Adrenal gland (tissue), 5 donors: ENCODE measurements around the gene CORO6.

Experiments used
- POLR2A ChIP-seq, 2 donors: fragments of 450-650 bp; IDR thresholded peaks; one replicate each; pipeline ENCODE4 v1.6.1; 2017; ENCODE audit warnings: antibody characterized with exemption in 2 of 2, mild to moderate bottlenecking in 2 of 2, moderate library complexity in 1 of 2
- TF ChIP-seq, protein P1 (sequence below), 6 experiments: fragments of 450-650 bp in 4 of 6; fragments of 200-600 bp in 2 of 6; sonication (generic) in 1 of 6; IDR thresholded peaks; 1 replicate in 5 of 6; 2 replicates in 1 of 6; pipeline versions ENCODE4 v1.5.1 to v1.8.0; 2016 to 2021; ENCODE audit warnings: antibody characterized with exemption in 6 of 6, mild to moderate bottlenecking in 2 of 6, moderate library complexity in 1 of 6
- donor health status: DM: no; HTN: no; CAD: no.

- TF ChIP-seq, protein P1, sequence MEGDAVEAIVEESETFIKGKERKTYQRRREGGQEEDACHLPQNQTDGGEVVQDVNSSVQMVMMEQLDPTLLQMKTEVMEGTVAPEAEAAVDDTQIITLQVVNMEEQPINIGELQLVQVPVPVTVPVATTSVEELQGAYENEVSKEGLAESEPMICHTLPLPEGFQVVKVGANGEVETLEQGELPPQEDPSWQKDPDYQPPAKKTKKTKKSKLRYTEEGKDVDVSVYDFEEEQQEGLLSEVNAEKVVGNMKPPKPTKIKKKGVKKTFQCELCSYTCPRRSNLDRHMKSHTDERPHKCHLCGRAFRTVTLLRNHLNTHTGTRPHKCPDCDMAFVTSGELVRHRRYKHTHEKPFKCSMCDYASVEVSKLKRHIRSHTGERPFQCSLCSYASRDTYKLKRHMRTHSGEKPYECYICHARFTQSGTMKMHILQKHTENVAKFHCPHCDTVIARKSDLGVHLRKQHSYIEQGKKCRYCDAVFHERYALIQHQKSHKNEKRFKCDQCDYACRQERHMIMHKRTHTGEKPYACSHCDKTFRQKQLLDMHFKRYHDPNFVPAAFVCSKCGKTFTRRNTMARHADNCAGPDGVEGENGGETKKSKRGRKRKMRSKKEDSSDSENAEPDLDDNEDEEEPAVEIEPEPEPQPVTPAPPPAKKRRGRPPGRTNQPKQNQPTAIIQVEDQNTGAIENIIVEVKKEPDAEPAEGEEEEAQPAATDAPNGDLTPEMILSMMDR (IDR thresholded peaks at IDR 0.05) = no peak
- no peak for TF ChIP-seq POLR2A (IDR thresholded peaks at IDR 0.05)
Observed at GRCh38 chr17:29623283-29623647, 553 bp upstream of the CORO6 start.
